GM04504 (cell line): ENCODE data around the gene MAMSTR.
"Not testable (repeated sequence)": the region's sequence is repeated elsewhere in the genome, so short reads cannot be mapped to it uniquely, and the experiment has no call there.

ENCODE experiments used
- DNase-seq: peaks from one replicate; pipeline ENCODE4 v3.0.0-alpha.2; 2012; ENCODE audit warnings: low read depth

The MAMSTR gene

GRCh38 chr19:48685583-48685982, 33.9 kb downstream of the MAMSTR start:
- no peak for DNase-seq

GRCh38 chr19:48683349-48683748, 36.2 kb downstream of the MAMSTR start:
- no peak for DNase-seq

DNA sequence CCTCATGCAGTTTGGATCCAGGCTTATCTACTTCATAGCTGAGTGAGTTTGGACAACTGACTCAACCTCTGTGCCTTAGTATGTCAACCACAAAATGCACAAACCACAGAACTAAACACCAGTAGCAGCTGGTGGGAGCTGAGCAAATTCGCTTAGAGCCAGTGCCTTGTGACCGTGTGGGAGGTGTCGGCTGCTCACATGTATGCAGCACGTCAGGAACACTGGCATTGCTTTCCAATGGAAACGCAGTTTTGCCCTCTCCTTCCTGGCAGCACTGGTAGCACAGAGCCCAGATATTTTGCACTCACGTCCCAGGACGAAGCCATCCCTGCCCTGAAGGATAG, 38.4 kb downstream of the MAMSTR start:
- no peak for DNase-seq

DNA sequence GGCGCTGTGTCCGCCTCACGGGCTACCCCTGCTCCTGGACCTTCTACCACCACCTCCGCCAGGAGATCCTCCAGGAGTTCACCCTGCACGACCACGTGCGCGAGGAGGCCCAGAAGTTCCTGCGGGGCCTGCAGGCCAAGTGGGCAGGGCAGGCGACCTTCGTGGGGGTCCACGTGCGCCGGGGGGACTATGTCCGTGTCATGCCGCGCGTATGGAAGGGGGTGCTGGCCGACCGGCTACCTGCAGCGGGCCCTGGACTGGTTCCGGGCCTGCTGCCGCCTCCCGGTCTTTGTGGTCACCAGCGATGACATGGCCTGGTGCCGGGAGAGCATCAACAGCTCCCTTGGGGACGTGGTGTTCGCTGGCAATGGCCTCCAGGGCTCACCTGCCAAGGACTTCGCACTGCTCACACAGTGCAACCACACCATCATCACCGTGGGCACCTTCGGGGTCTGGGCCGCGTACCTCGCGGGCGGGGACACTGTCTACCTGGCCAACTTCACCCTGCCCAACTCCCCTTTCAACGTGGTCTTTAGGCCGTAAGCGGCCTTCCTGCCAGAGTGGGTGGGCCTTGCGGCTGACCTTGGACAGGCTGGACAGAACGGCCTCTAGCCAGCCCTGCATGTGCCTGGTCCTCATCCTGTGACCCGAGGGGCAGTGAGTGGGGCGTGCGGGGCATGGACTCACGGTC, 38.9 kb downstream of the MAMSTR start:
- DNase-seq: no peak

DNA sequence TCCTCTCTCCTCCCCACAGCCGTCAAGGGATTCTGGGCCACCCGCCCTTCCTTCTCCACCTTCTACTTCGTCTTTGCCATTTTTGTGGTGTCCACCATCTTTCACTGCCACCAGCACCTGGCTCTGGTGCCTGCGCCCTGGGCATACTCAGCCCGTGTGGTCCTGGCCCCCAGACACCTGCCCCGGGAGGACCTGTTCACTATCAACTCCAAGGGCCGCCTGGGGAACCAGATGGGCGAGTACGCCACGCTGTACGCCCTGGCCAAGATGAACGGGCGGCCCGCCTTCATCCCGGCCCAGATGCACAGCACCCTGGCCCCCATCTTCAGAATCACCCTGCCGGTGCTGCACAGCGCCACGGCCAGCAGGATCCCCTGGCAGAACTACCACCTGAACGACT, 39.5 kb downstream of the MAMSTR start:
- DNase-seq: not testable (repeated sequence)

DNA sequence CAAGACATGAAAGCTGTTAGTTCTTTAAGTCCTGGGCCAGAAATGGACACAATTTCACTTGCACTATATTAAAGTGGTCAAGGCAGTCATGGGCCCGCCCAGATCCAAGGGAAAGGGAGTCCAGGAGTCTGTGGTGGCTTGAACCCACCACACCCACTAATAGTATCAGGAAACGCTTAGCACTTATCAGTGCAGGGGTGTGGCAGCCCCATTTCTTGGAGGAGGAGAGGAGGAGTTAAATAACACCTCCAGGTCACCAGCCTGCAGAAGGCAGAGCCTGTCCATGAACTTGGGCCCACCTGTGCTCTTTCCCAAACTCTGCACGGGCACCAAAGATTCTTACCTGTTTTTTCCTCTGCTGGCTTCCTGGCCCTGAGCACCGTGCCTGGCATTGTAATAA, 41.3 kb downstream of the MAMSTR start:
- no peak for DNase-seq

- DNase-seq: no peak
Observed at GRCh38 chr19:48676887-48677286, 42.6 kb downstream of the MAMSTR start.

GRCh38 chr19:48676487-48676886, 43.0 kb downstream of the MAMSTR start:
- DNase-seq: no peak

DNA sequence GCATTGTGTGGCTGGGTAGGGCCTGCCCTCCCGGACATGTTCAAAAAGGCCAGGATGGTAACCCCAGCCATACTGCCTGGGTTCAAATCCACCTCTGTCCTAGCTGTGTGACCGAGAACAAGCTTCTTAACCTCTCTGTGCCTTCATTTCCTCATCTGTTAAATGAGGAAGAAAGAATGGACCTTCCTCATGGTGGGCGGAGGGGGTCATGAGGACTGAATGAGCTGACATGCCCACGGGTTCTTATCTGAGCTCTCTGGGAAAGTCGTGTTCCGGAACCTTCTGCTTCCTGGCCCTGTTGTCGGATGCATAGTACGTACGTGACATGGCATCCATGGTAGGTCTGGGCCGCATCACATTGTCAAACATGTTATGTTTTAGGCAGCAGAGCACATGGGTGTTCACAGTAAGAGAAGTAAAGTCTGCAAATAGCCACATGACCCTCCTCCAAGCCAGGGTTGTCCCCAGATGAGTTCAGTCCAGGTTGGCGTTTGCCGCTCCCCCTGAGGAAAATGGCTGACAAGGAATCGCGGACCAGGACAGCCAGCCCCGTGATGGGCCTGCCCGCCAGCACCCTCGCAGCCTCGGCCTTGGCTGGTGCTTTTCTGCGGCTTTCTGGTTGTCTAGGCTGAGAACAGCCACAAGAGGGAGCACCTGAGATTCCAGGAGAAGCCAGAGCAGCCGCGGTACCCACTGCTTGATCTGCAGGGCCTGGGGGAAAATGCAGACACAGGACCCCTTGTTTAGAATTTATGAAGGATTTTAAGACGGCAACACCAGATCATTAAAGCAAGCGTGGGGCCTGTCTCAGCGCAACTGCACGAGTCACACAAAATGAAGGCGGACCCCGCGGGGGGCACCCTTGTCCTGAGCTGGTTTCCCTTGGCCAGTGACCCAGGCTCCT, 44.4 kb downstream of the MAMSTR start:
- peak; percentile 54 for DNase-seq

GRCh38 chr19:48674216-48674809, 45.2 kb downstream of the MAMSTR start:
- DNase-seq: no peak

- DNase-seq: no peak
Observed at GRCh38 chr19:48673436-48674100, 46.0 kb downstream of the MAMSTR start.

DNA sequence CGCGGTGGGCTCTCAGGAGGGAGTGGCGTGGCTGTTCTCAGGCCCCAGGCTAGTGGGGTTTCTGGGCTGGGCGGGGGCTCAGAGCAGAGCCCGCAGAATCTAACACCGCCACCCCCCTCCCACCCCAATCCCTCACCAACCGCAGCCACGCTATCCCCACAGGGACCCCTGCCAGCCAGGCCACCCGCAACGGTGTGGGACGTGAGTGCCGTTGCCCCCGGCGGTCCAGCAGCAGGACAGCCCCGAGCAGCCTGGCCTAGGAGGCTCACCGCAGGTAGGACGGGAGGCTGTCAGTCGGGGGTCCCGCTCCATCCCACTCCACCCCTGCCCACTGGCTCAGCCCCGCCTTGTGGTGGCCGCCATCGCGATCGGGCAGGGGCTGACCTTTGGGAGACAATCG, 46.5 kb downstream of the MAMSTR start, which contains the start of gene NTN5:
Gene NTN5, minus strand, starts transcription at position 24 of the 400 bp plus-strand sequence. CDS start 2,031 bp downstream, outside the sequence.
- DNase-seq: no peak

DNA sequence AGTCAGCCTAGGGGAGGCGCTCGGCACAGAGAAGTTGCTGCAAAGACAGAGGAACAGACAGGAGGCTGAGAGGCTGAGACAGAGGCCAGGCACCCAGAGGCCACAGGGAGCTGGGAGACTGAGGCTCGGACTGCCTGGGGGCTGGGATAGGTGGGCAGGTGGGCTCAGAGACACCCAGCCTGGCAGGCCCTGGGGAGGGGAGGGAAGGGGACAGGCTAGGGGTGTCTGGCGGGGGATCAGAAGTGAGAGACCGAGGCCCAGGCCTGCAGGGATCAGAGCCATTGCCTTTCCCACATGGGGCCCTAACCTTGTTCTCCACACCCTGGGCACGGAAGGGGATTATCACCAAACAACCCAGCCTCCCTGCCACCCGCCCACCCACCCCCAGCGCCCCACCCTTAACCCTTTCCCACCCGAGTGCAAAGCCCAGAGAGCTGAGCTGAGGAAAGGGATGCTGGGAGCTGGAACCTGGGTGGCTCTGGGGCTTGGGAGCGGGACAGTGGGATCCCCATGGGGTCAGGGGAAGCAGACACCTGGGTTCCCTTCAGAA, 48.0 kb downstream of the MAMSTR start:
- no peak for DNase-seq

DNA sequence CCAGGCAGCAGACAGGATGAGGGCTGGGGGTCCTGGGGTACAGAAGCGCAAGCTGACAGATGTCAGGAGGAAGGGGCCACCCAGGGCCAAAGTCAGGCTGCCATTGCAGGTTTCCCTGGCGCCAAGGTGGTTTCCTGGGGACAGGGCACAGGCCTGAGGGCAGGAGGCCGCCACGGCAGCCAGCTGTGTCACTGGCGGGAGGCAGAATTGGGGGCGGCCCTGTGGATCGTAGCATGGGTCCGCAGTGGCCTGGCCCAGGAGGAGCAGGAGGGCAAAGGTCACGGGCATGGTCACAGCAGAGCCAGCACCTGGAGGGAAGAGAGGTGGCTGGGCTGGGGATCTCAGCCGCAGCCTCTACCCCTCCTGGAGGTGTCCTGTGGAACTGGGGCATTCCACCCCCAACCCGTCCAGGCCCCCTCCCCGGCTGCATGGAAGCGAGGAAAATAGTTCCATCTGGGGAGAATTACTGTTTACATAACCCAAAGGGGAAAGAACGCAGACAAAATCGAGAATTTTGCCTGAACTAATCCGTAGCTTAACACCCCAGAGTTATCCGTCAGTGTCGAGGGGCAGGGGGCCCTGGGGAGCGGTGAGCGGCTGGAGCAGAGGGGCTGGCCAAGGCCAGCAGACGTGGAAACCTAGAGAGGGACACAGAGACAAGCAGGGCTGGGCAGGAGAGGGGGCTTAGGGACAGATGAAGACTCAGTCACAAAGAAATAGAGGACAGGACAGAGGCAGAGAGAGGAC, 48.7 kb downstream of the MAMSTR start:
- DNase-seq: no peak

- DNase-seq: no peak
Observed at GRCh38 chr19:48669903-48670668, 49.4 kb downstream of the MAMSTR start.

- no peak for DNase-seq
Observed at GRCh38 chr19:48668761-48669160, 50.8 kb downstream of the MAMSTR start.

GRCh38 chr19:48668332-48668731, 51.2 kb downstream of the MAMSTR start:
- DNase-seq: no peak

GRCh38 chr19:48665786-48666185, 53.7 kb downstream of the MAMSTR start:
- DNase-seq: no peak

DNA sequence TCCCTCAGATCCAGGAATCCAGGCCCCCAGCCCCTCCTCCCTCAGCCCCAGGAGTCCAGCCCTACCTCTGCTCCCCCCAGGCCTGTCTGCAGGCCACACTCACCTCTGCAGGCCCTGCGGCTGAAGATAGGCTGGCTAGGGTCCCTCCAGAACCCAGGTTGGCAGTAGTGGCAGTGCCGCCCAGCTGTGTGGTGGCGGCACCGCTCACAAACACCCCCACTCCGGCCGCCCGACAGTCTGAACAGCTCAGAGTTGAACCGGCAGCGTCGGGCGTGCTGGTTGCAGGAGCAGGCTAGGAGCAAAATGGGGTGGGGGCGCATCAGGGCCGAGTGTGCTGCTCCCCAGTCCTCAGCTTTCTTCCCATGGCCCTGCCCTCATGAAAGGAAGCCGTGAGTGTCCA, 55.0 kb downstream of the MAMSTR start:
- DNase-seq: no peak

DNA sequence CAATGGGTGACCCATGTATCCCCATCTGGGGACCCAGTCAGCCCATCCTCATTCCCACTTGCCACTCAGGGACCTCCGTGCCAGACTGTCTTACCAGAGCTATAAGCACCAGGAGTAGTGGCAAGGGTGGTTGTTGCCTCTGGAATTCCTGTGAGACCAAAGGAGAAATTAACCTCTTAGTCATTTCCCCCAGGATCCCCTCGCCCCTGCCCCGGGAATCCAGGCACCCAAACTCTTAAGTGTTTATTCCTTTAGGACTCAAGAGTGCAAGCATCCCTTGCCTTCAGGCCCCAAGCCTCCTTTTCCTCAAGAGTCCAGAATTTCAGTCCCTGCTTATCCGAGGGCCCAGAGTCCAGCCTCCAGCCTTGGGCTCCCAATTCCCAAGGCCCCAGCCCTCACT, 55.9 kb downstream of the MAMSTR start:
- no peak for DNase-seq
